NCI-H1694 (cell line): Measurements from ENCODE around the gene UBE2E1.
"Not testable (repeated sequence)": the region's sequence is repeated elsewhere in the genome, so short reads cannot be mapped to it uniquely, and the experiment has no call there.

Experiments used
- DNase-seq: peaks from one replicate; lab custom pipeline; 2025; lab: John Stamatoyannopoulos, UW

UBE2E1 gene

GRCh38 chr3:23917679-23918303 is 112.0 kb downstream of the UBE2E1 start:
- peak; percentile 0 for DNase-seq

GRCh38 chr3:23918331-23918730 is 112.6 kb downstream of the UBE2E1 start:
- not testable (repeated sequence) for DNase-seq

- no peak for DNase-seq
Measured at GRCh38 chr3:23919628-23920027, 113.9 kb downstream of the UBE2E1 start.

- DNase-seq, result no peak
Measured at GRCh38 chr3:23920151-23920655, 114.4 kb downstream of the UBE2E1 start.

- DNase-seq, result no peak
Measured at GRCh38 chr3:23921052-23921511, 115.3 kb downstream of the UBE2E1 start.

- DNase-seq, result no peak
Measured at GRCh38 chr3:23923786-23924185, 118.0 kb downstream of the UBE2E1 start.

- DNase-seq, result no peak
Measured at GRCh38 chr3:23926246-23926645, 120.5 kb downstream of the UBE2E1 start.

- no peak for DNase-seq
Measured at GRCh38 chr3:23926736-23927135, 121.0 kb downstream of the UBE2E1 start.

- DNase-seq, result no peak
Measured at GRCh38 chr3:23928524-23928923, 122.8 kb downstream of the UBE2E1 start.

- no peak for DNase-seq
Measured at GRCh38 chr3:23931597-23931996, 125.8 kb downstream of the UBE2E1 start.

- no peak for DNase-seq
Measured at GRCh38 chr3:23932571-23932970, 126.8 kb downstream of the UBE2E1 start.

- DNase-seq, result no peak
Measured at GRCh38 chr3:23934253-23934652, 128.5 kb downstream of the UBE2E1 start.

GRCh38 chr3:23937296-23937695 is 131.5 kb downstream of the UBE2E1 start:
- DNase-seq, result no peak

GRCh38 chr3:23938688-23939087 is 132.9 kb downstream of the UBE2E1 start:
- DNase-seq, result no peak

GRCh38 chr3:23940775-23941174 is 135.0 kb downstream of the UBE2E1 start:
- no peak for DNase-seq
